PC-9 (cell line): ENCODE data around the gene APPL2.

Experiments used
- EZH2 ChIP-seq: fragments of 200-600 bp; sonication (generic); IDR thresholded peaks from 2 replicates; pipeline ENCODE4 v1.8.0; 2017; ENCODE audit warnings: antibody characterized with exemption, low read depth
- TF ChIP-seq, protein P1 (sequence below): fragments of 200-600 bp; sonication (generic); conservative IDR thresholded peaks from 2 replicates; pipeline ENCODE4 v1.6.1; 2017; ENCODE audit warnings: mixed run types, antibody characterized with exemption, mild to moderate bottlenecking, moderate library complexity

DNA sequence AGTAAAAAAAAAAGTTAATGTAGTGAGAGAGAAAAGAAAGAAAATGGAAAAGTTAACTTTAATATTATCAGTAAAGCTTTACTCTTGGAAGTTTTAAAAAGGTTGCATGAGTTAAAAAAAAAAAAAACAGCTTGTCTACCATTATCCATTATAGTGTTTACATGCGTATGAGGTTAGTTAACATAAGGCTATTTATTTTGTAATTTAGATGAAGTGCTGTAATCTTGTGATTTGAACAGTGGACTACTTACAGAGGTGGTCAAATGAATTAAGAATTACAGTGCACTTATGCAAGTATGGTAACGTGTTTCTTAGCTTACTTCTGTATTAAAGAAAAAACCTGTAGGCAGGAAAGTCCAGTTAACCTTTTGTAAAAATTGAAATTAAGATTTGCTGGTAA lies 97.7 kb downstream of the APPL2 start:
- no peak for TF ChIP-seq EZH2
- TF ChIP-seq, protein P1, sequence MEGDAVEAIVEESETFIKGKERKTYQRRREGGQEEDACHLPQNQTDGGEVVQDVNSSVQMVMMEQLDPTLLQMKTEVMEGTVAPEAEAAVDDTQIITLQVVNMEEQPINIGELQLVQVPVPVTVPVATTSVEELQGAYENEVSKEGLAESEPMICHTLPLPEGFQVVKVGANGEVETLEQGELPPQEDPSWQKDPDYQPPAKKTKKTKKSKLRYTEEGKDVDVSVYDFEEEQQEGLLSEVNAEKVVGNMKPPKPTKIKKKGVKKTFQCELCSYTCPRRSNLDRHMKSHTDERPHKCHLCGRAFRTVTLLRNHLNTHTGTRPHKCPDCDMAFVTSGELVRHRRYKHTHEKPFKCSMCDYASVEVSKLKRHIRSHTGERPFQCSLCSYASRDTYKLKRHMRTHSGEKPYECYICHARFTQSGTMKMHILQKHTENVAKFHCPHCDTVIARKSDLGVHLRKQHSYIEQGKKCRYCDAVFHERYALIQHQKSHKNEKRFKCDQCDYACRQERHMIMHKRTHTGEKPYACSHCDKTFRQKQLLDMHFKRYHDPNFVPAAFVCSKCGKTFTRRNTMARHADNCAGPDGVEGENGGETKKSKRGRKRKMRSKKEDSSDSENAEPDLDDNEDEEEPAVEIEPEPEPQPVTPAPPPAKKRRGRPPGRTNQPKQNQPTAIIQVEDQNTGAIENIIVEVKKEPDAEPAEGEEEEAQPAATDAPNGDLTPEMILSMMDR = no peak
